Activated T-helper 1 cell treated with Interleukin-2 at 50 U/mL for 16 hours (primary cell): ENCODE measurements around the gene CSNK1G1.
"Not testable (repeated sequence)": the region's sequence is repeated elsewhere in the genome, so short reads cannot be mapped to it uniquely, and the experiment has no call there.

Source experiments
- DNase-seq: peaks from one replicate; pipeline ENCODE4 v3.0.0-alpha.2; 2020; ENCODE audit warnings: low read depth

Gene CSNK1G1

DNA sequence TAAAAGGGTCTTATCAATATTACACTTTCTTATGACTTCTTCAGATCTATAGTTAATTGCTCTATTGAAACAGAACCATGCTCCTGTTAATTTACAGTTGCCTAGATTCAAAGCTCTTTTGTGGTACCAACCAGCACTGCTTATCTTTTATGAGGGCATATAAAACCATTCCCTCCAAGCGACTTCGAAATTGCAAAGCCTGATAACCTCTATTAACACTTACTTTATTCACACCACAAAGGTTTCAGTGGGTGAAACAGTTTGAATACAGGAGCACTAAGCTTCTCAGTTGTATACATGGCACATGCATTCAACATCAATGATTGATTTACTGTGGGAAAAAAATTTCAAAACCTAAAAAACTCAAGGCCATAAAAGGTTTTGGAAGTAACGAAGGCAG lies 118.3 kb downstream of the CSNK1G1 start:
- no peak for DNase-seq

DNA sequence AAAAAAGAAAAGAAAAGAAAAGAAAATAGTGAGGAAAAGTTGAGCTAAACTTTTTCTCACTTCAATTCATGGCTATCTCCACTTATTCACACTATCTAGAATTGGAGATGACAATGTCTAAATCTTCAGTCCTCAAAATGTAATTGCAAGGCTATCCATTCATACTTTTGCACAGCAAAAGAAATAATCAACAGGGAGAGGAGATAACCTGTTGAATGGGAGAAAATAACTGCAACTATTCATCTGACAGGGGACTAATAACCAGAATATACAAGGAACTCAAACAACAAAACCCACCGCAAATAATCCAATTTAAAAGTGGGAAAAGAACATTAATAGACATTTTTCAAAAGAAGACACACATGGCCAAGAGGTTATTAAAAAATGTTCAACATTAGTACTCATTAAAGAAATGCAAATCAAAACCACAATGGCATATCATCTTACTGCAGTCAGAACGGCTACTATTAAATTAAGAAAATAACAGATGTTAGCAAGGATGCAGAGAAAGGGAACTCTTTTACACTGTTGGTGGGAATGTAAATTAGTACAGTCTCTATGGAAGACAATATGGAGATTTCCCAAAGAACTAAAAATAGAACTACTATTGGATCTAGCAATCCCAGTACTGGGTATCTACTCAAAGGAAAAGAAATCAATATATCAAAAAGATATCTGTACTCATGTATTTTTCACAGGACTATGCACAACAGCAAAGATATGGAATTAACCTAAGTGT lies 119.6 kb downstream of the CSNK1G1 start:
- DNase-seq, result no peak

DNA sequence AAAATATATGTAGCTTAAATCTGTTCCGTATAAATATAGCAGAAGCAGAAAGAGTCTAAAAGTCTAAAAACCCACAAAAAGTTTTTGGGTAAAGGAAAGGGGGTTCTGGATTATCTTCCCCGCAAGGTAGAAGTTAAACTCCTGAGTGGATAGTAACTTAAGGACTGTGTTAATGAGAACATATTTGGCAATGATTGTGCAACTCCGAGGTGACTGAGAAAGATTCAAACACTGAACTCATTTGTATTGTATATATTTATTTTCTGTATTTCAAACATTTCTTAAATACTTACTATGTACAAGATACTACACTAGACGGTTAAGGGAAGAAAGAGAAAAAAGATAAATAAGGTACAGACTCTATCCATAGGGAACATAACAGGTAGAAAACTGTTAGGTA lies 120.4 kb downstream of the CSNK1G1 start:
- DNase-seq, result no peak

- DNase-seq, result no peak
These were observed 122.7 kb downstream of the CSNK1G1 start for GRCh38 chr15:64233299-64233698.

- DNase-seq, result no peak
These were observed 123.6 kb downstream of the CSNK1G1 start for GRCh38 chr15:64232400-64232799.

GRCh38 chr15:64229129-64229724 lies 126.7 kb downstream of the CSNK1G1 start:
- no peak for DNase-seq

GRCh38 chr15:64225804-64226203 lies 130.2 kb downstream of the CSNK1G1 start:
- no peak for DNase-seq

GRCh38 chr15:64224511-64224910 lies 131.5 kb downstream of the CSNK1G1 start:
- DNase-seq, result no peak

DNA sequence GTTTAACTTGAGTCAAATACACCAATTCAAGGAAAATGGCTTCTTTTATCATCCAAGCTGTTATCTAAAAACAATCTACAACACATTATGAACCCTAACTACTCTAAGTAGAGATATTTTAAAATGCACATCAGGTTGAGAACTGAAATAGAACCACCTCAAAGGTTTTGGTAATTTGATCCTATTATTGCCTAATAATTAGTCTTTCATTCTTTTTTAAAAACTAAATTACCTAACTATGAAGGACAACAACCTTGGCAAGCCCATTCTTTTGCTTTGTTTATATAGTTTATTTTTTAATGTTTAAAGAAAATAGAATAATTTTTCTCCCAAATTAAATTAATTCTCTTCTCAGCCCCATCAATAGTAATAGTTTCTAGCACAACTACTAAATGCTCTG lies 132.1 kb downstream of the CSNK1G1 start:
- DNase-seq, result no peak

DNA sequence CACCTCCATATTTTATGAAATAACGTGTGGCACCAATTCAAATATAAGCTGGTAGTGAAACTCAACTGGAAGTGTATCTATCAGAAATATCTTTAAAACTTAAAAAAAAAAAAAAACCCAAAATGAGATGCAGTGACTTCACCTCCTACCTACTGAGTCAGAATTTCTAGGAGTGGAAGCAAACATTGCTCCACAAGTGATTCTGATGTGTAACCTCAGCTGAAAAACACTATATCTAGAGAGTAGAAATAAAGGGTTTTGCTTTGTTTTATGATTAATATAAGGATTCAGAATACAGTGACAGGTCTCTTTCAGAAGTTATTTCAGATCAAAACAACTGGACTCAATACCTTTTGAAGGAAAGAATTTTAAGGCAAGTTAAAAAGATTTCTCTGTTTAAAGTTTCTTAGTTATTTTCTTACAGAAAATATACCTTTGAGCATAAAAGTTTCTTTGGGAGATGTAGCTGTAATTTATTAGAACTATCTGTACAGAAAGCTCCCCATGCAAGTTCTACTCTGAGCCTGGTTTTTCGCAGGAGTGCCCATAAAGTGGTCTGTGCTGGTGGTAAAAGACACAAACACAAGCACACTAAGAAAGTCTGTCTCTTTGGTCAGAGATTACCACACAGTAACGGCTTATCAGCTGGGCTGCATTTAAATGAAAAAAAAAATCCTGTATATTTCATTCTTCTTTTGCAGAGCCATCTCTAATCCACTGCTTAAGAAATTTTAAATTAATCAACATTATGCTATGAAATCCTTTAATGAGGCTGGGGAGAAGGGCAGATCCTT lies 133.2 kb downstream of the CSNK1G1 start:
- no peak for DNase-seq

DNA sequence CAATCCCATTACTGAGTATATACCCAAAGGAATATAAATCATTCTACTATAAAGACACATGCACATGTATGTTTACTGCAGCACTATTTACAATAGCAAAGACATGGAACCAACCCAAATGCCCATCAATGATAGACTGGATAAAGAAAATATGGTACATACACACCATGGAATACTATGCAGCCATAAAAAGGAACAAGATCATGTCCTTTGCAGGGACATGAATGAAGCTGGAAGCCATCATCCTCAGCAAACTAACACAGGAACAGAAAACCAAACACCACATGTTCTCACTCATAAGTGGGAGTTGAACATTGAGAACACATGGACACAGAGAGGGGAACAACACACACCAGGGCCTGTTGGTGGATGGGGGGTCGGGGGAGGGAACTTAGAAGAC lies 134.1 kb downstream of the CSNK1G1 start:
- not testable (repeated sequence) for DNase-seq

DNA sequence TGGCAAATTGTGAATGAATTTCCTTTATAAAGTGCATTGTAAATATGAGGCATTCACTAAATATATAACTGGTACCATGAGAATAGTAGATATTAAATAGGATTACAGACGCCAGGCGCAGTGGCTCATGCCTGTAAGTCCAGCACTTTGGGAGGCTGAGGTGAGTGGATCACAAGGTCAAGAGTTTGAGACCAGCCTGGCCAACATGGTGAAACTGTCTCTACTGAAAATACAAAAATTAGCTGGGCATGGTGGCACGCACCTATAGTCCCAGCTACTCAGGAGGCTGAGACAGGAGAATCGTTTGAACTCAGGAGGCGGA lies 138.6 kb downstream of the CSNK1G1 start:
- DNase-seq, result not testable (repeated sequence)

- no peak for DNase-seq
These were observed 139.1 kb downstream of the CSNK1G1 start for GRCh38 chr15:64216730-64217428.

GRCh38 chr15:64216196-64216595 lies 139.8 kb downstream of the CSNK1G1 start:
- no peak for DNase-seq

- no peak for DNase-seq
These were observed 142.3 kb downstream of the CSNK1G1 start for GRCh38 chr15:64213646-64214045.

GRCh38 chr15:64211696-64212095 lies 144.3 kb downstream of the CSNK1G1 start:
- no peak for DNase-seq

DNA sequence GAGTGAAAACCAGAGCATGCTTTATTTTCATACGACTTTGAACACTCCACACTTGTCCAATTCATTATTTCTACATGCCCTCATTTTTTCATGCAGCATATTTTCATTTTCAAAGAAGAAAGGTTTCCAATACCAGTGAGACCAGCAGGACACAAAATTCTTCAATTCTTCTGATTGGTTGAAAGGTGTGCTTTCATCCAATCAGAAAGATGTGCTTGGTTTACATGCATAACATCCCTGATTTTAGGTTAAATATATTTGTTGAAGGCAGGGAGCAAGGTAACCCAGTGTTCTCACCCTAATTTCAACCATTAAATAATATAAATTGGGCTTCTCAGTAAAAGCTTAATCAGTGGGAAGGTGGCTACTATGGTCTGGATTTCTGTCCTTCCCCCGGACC lies 145.6 kb downstream of the CSNK1G1 start:
- DNase-seq, result no peak

DNA sequence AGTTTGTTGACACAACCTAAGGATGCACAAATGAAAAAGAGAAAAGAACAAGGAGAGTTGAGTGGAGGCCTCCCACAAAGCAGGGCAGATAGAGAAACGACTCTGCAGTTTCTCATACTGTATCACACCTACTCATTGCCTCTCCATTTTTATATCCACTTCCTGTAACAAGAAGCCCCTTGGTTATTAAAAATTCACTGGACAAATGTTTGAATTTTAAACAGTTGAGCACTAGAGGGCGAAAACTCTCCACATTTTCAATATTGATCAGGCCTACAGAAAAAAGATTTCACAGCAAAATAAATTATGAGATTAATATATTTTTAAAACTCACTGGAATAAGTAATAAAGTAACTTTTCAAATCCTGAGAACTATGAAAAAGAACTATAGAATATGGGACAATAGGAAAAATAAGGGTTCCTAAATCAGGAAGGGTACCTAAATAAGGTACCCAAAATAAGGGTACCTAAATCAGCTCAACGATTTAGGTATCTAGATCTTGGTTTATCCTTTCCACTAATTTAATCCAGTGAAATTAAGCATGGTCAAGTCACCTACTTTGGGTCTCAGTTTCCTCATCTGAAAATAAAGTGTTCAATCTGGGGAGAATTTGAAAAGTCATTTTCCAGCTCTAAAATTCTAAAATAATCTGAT lies 146.2 kb downstream of the CSNK1G1 start:
- no peak for DNase-seq

GRCh38 chr15:64205202-64205601 lies 150.8 kb downstream of the CSNK1G1 start:
- no peak for DNase-seq

- no peak for DNase-seq
These were observed 158.5 kb downstream of the CSNK1G1 start for GRCh38 chr15:64197425-64197824.

GRCh38 chr15:64193971-64194370 lies 162.0 kb downstream of the CSNK1G1 start:
- DNase-seq, result no peak
